DMS153 treated with DMSO at 0.1 percent for 48 hours (cell line): ENCODE data around the gene SLC39A9.
"Not testable (repeated sequence)": the region's sequence is repeated elsewhere in the genome, so short reads cannot be mapped to it uniquely, and the experiment has no call there.

Experiments
- DNase-seq: peaks from one replicate; lab custom pipeline; 2025; ENCODE audit not compliant: unreplicated experiment; lab: John Stamatoyannopoulos, UW

Gene SLC39A9

GRCh38 chr14:69473946-69474345 is 75.5 kb downstream of the SLC39A9 start:
- DNase-seq, result no peak

- peak; percentile 24 for DNase-seq
These were observed 76.8 kb downstream of the SLC39A9 start for GRCh38 chr14:69475194-69475818.

GRCh38 chr14:69476824-69477450 is 78.4 kb downstream of the SLC39A9 start:
- not testable (repeated sequence) for DNase-seq

- not testable (repeated sequence) for DNase-seq
These were observed 79.6 kb downstream of the SLC39A9 start for GRCh38 chr14:69478055-69478454.

- DNase-seq, result no peak
These were observed 81.2 kb downstream of the SLC39A9 start for GRCh38 chr14:69479696-69480095.

- no peak for DNase-seq
These were observed 81.6 kb downstream of the SLC39A9 start for GRCh38 chr14:69480136-69480535.

- DNase-seq, result no peak
These were observed 83.5 kb downstream of the SLC39A9 start for GRCh38 chr14:69481815-69482568.

GRCh38 chr14:69483765-69484443 is 85.4 kb downstream of the SLC39A9 start:
- DNase-seq, result no peak

GRCh38 chr14:69484444-69485314 is 86.2 kb downstream of the SLC39A9 start, which contains the start of gene PLEKHD1:
Gene PLEKHD1, plus strand, starts transcription at chr14:69484728. Its CDS starts 238 bp downstream, at chr14:69484966.
- DNase-seq, result no peak

- no peak for DNase-seq
These were observed 86.8 kb downstream of the SLC39A9 start for GRCh38 chr14:69485315-69485660.

GRCh38 chr14:69485701-69486100 is 87.2 kb downstream of the SLC39A9 start:
- DNase-seq, result no peak

- no peak for DNase-seq
These were observed 88.7 kb downstream of the SLC39A9 start for GRCh38 chr14:69487226-69487625.

GRCh38 chr14:69487771-69488170 is 89.3 kb downstream of the SLC39A9 start:
- no peak for DNase-seq

- DNase-seq, result no peak
These were observed 91.0 kb downstream of the SLC39A9 start for GRCh38 chr14:69489495-69489894.

- DNase-seq, result no peak
These were observed 91.9 kb downstream of the SLC39A9 start for GRCh38 chr14:69490219-69490918.

- DNase-seq, result no peak
These were observed 92.7 kb downstream of the SLC39A9 start for GRCh38 chr14:69491193-69491592.

- DNase-seq, result no peak
These were observed 94.5 kb downstream of the SLC39A9 start for GRCh38 chr14:69493038-69493437.

GRCh38 chr14:69493791-69494190 is 95.3 kb downstream of the SLC39A9 start:
- no peak for DNase-seq

GRCh38 chr14:69495341-69495921 is 96.9 kb downstream of the SLC39A9 start:
- DNase-seq, result no peak

GRCh38 chr14:69497866-69498265 is 99.4 kb downstream of the SLC39A9 start:
- DNase-seq, result not testable (repeated sequence)
